GM21526 (cell line): ENCODE data around the gene GFPT2.

Experiments used
- ATAC-seq: cut with Tn5 transposase; IDR thresholded peaks from one replicate; pipeline ENCODE4 v1.9.1; 2021; ENCODE audit warnings: moderate library complexity; ENCODE audit not compliant: unreplicated experiment, low FRiP score

GFPT2 gene

GRCh38 chr5:180353048-180353979 lies at the start of gene GFPT2:
GFPT2 (minus strand) TSS chr5:180353336; CDS start chr5:180353217, 119 bp downstream.
- ATAC-seq, result peak; percentile 79

DNA sequence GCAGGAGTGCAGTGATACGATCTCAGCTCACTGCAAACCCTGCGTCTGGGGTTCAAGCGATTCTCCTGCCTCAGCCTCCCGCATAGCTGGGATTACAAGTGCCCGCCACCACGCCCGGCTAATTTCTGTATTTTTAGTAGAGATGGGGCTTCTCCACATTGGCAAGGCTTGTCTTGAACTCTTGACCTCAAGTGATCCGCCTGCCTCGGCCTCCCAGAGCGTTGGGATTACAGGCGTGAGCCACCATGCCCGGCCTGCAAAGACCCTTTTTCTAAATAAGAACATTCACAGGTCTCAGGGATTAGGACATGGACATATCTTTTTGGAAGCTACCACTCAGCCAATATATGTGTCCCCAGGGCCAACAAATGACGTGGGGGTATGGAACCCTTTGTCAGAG lies 49.6 kb upstream of the GFPT2 start:
- ATAC-seq, result no peak

- no peak for ATAC-seq
Measured at GRCh38 chr5:180401229-180401907, 48.2 kb upstream of the GFPT2 start.

DNA sequence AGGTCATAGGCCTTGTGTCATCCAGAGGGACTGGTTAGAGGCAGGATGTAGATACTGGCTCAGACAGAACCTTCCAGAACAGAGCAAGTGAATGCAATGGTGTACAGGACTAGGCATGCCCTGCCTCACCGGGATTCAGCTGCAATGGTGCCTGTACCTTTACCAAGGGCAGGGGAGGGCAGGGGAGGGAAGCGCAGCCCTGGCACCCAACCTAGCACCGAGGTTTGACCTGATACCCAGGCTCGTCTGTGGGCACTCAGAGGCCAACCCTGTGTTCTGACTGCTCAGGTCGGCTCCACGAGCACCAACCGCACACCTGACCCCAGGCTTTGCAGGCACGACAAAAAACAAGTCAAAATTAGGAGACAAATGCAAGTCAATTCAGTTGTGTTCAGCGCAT lies 47.3 kb upstream of the GFPT2 start:
- no peak for ATAC-seq

- ATAC-seq, result no peak
Measured at GRCh38 chr5:180399401-180400215, 46.5 kb upstream of the GFPT2 start.

- ATAC-seq, result no peak
Measured at GRCh38 chr5:180396926-180397325, 43.8 kb upstream of the GFPT2 start.

GRCh38 chr5:180395540-180396274 lies 42.6 kb upstream of the GFPT2 start:
- ATAC-seq, result no peak

DNA sequence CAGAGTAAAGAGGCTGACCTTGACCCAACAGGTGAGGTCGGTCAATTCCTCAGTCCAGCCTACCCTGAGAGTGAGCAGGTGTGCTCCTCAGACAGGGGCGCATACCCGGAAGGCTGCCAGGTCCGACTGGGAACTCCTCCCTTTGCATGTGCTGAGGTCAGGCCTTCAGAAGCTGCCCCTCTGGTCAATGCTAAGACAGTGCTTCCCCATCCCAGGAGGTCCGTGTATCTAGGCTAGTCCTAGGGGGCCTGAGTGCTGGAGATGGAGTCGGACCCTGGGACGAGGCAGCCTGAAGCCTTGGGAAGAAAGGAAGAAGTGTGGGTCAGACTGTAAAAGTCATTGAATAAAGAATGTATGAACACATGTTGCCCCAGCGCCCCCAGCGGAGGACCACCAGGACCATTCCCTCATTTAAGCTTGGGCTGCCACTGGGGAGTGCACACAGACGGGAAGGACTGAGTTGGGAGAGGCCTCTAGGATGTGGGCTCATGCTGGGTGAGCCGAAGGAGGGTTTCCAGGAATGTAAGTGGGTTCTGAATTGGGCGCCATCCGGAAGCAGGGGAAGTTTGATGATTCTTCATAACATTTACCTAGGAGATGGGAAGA lies 41.0 kb upstream of the GFPT2 start:
- no peak for ATAC-seq

DNA sequence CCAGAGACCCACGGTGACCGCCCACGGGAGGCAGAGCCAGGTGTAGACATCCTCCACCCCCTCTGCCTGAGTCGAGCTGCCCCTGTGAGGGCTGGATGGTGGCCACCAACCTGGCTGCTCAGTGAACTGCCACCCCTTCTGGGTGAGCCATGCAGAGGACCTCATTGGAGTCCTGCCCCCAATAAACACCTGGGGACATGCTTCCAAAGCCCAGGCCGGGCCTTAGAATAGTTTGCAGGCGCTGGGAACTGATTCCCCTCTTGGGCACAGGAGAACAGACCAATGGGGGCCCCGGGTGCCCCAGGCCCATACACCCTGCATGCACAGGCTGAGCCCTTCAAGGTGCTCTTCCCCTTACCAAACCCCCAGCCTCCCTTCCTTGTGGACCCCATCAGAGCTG lies 38.1 kb upstream of the GFPT2 start:
- no peak for ATAC-seq

DNA sequence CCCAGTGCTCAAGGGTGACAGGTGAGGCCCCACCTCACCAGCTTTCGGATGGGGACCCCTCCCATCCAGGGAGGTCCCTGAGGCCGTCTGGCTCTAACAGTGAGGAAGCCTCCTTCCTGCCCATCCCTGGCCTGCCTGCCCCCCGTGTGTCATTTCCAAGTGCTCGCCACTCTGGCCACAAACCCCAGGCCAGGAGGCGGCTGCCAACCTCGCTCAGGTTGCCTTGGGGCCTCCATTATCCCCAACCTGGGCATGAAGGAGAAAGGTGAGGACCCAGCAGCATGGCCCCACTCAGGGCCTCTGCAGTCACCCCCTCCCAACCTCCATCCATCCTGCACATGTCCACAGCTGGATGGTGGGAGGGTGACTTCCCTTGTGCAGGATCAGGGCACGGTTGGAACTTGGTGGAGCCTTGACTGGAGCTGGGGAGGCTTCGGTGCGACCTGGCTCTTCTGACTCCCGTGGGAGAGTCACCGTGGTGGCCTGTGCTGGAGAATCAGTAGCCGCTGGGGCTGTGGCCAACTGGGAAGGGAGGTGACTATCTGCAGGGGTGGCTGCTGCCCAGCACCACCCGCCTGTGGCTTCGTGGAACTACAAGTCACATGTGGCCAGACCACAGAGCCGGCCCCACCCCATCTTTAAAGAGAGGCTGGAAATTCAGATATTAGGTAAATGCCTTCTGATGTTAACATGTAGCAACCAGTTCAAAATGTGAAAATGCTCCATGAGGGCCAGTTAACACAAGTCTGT lies 37.5 kb upstream of the GFPT2 start:
- ATAC-seq, result no peak

DNA sequence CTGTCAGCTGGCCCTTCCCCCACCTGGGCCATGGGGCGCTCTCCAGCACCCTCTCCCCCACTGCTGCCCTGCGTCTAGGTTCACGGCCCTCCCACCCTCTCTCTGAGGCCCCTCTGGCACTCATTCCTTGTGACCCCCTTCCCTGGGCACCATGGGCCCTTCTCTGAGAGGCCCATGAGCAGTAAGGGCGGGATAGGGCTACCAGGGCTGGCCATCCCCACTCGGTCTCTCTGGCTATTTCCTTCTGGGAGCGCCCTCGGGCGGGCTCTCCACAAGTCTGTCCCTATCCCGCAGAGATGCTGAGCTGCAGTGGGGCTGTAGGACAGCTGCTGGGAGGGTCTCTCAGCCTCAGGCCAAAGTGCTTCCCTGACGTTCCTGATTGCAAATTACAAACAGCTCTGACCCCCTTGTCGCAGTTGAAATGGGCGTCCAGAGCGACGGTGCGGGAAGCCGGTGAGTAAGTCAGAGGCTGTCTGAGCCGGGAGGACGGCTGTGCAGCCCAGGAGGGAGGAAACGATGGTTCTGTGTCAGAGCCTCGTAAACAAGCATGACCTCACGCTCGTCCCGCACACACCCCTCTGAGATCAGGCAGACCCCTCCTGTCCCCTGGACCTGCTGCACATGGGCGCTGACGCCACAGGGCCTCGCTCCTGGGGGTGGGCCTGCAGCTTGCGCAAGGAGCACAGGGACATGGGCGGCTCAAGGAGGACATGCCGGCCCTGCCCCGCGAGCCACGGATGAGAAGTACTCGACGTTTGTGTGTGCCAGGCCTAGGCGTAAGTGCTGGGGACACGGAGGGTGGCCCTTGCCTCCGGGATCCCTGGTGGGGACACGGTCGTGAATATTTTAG lies 36.3 kb upstream of the GFPT2 start:
- no peak for ATAC-seq

- ATAC-seq, result no peak
Measured at GRCh38 chr5:180387798-180388197, 34.7 kb upstream of the GFPT2 start.

DNA sequence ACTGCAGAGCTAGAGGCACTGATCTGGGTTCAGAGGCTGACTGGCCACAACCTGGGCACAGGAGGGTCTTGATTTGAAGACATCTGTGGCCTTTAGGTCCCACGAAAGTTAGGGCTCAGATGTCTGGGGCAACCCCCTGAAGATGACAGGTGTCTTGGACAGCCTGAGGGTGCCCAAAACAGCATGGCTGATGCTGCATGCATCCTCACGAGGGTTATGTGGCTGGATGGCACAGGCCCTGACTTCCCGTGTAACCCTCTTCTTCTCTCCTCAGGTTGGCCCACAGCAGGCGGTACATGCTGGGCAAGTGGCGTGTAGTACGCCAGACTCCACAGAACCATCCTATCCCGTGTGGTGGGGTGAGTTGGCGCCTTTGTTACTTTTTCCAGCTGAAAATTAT lies 29.8 kb upstream of the GFPT2 start:
- no peak for ATAC-seq

DNA sequence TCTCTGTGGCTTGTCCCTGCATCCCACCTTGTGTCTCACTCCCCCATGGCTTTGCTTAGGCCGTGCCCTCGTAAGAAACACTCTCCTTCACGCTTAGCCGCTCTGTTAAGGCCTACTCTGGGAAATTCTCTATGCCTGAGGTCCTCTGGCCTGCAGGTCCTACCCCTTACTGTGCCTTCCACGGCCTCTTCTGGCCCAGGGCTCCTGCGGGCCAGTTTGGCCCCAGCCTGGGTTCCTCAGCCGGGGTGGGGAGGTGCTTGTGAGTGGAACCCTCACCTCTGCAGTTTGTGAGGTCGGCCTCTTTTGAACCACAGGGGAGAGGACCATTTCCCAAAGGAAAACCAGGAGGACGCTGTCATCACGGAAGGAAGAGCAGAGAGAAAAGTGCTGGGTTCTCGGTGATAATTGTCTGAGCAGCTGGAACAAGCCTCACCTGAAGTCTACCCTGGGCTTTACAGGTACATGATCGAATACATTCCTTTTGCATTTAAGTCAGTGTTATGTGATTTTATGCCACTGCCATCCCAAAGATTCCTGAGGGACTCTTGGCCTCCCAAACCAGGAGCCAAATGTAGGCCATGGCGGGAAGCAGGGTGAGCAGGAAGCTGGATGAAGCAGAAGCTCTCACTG lies 28.8 kb upstream of the GFPT2 start:
- ATAC-seq, result no peak

DNA sequence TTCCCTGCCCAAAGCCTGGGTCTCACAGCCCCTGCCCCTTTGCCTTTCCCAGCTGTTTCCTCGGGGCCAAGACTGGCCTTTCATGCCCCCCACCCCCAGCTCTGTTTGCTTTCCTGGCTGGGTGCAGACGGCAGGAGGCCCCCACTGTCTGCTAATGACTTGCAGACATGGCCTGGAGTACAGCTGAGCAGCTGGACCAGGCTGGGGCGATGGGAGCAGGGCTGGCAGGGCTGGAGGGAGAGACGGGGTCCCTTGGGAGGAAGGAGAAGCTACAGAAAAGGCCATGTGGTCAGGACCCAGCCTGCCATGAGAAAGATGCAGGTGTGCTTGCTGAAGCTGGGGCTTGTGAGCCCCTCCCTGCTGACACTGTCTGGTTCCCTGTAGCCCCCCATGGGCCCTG lies 28.3 kb upstream of the GFPT2 start:
- ATAC-seq, result no peak

- ATAC-seq, result no peak
Measured at GRCh38 chr5:180380856-180381255, 27.7 kb upstream of the GFPT2 start.

GRCh38 chr5:180380441-180380840 lies 27.3 kb upstream of the GFPT2 start:
- no peak for ATAC-seq
